B cell (primary cell): ENCODE measurements around the gene RAD21L1. TPM values are rescaled to one million over a fixed set of nuclear protein-coding genes. Genes with fewer than 3 reads are reported as not detected.

Source experiments
- ATAC-seq: fragments of 200-7000 bp; cut with Tn5 transposase; one replicate; pipeline ENCODE4 v1.10.0; 2021; ENCODE audit warnings: low read depth, mild to moderate bottlenecking, moderate number of reproducible peaks, moderate library complexity
- CTCF ChIA-PET: fragments of 350-600 bp; sonication (Branson Sonifier 250); formaldehyde crosslinking; loops from one replicate; lab custom pipeline; 2021; ENCODE audit warnings: antibody characterized with exemption, inconsistent platforms; lab: Charles Lee
- POLR2A ChIA-PET: fragments of 350-600 bp; sonication (Branson Sonifier 250); formaldehyde crosslinking; loops from one replicate; lab custom pipeline; 2021; ENCODE audit warnings: antibody characterized with exemption; lab: Charles Lee
- DNase-seq: peaks from one replicate; pipeline ENCODE4 v3.0.0; 2013
- H2AFZ ChIP-seq: 2 replicates; pipeline ENCODE4 v1.6.1; 2012; ENCODE audit warnings: mild to moderate bottlenecking, low read depth, low read length; ENCODE audit not compliant: insufficient read depth, poor library complexity, severe bottlenecking
- H3K27ac ChIP-seq, 2 donors: 1 replicate in 1 of 2; 2 replicates in 1 of 2; pipeline ENCODE4 v1.5.1; 2012 to 2013; ENCODE audit warnings: low read length in 2 of 2, mild to moderate bottlenecking in 2 of 2, moderate library complexity in 1 of 2
- H3K27me3 ChIP-seq, 4 experiments: fragments of 200-600 bp in 1 of 4; sonication (generic) in 1 of 4; replicated peaks in 1 of 4; 1 replicate in 2 of 4; 2 replicates in 2 of 4; pipeline versions ENCODE4 v1.6.1 to v1.7.0; 2013 to 2016; ENCODE audit warnings: low read length in 3 of 4, mild to moderate bottlenecking in 2 of 4, mixed read lengths in 1 of 4, moderate library complexity in 1 of 4; ENCODE audit not compliant: insufficient read depth in 4 of 4, control insufficient read depth in 3 of 4; ENCODE audit errors: control extremely low read depth in 1 of 4
- H3K36me3 ChIP-seq, 2 experiments: replicated peaks in 1 of 2; 1 replicate in 1 of 2; 2 replicates in 1 of 2; pipeline versions ENCODE4 v1.6.1 to v1.7.1; 2013; ENCODE audit warnings: low read length in 1 of 2; ENCODE audit not compliant: insufficient read depth in 2 of 2, control insufficient read depth in 1 of 2; ENCODE audit errors: control extremely low read depth in 1 of 2, extremely low read depth in 1 of 2
- H3K4me1 ChIP-seq, 2 donors: fragments of 200-600 bp in 1 of 2; sonication (generic) in 1 of 2; 1 replicate in 1 of 2; 2 replicates in 1 of 2; pipeline versions ENCODE4 v1.5.1 to v1.6.1; 2013 to 2017; ENCODE audit warnings: low read length in 2 of 2; ENCODE audit not compliant: control insufficient read depth in 2 of 2, insufficient read depth in 2 of 2
- H3K4me2 ChIP-seq: replicated peaks from 2 replicates; pipeline ENCODE3; 2012; ENCODE audit warnings: mild to moderate bottlenecking, low read depth, low read length; ENCODE audit not compliant: poor library complexity, severe bottlenecking
- H3K4me3 ChIP-seq, 5 experiments: fragments of 200-600 bp in 1 of 5; sonication (generic) in 1 of 5; 1 replicate in 3 of 5; 2 replicates in 2 of 5; pipeline versions ENCODE4 v1.5.1 to v1.7.0; 2011 to 2016; ENCODE audit warnings: low read length in 4 of 5, mild to moderate bottlenecking in 4 of 5, low read depth in 2 of 5, control low read depth in 1 of 5, moderate library complexity in 1 of 5; ENCODE audit not compliant: insufficient read depth in 1 of 5; ENCODE audit errors: control extremely low read depth in 1 of 5, extremely low read depth in 1 of 5
- H3K79me2 ChIP-seq: fragments of 200-600 bp; sonication (generic); one replicate; pipeline ENCODE4 v1.6.0; 2016; ENCODE audit warnings: low read length; ENCODE audit not compliant: control insufficient read depth, insufficient read depth
- H3K9ac ChIP-seq: fragments of 200-600 bp; sonication (generic); 2 replicates; pipeline ENCODE4 v1.6.1; 2017; ENCODE audit warnings: mild to moderate bottlenecking, low read length, moderate library complexity
- H3K9me3 ChIP-seq, 3 donors: one replicate each; pipeline versions ENCODE4 v1.6.1 to v1.7.1; 2013; ENCODE audit warnings: low read length in 2 of 3; ENCODE audit not compliant: control insufficient read depth in 2 of 3, insufficient read depth in 1 of 3; ENCODE audit errors: control extremely low read depth in 1 of 3
- H4K20me1 ChIP-seq: 2 replicates; pipeline ENCODE4 v1.6.0; 2012; ENCODE audit warnings: mild to moderate bottlenecking, low read length; ENCODE audit not compliant: insufficient read depth, control insufficient read depth, poor library complexity, severe bottlenecking
- H3K27ac Mint-ChIP-seq: one replicate; pipeline ENCODE4 v1.8.0; 2021; ENCODE audit warnings: mixed read lengths
- H3K27me3 Mint-ChIP-seq: one replicate; pipeline ENCODE4 v1.8.0; 2021; ENCODE audit warnings: mixed read lengths
- H3K4me1 Mint-ChIP-seq: one replicate; pipeline ENCODE4 v1.8.0; 2021; ENCODE audit warnings: mixed read lengths
- H3K4me3 Mint-ChIP-seq: one replicate; pipeline ENCODE4 v1.8.0; 2021; ENCODE audit warnings: mixed read lengths
- H3K9me3 Mint-ChIP-seq: one replicate; pipeline ENCODE4 v1.8.0; 2022; ENCODE audit warnings: mixed read lengths; ENCODE audit not compliant: insufficient read depth
- EZH2 ChIP-seq: IDR thresholded peaks from 2 replicates; pipeline ENCODE4 v1.6.1; 2012; ENCODE audit warnings: borderline replicate concordance, low read depth, mild to moderate bottlenecking, moderate library complexity, low read length; ENCODE audit not compliant: insufficient read depth, poor library complexity, severe bottlenecking
- WGBS: methylation state at CpG from one replicate; pipeline ENCODE4 v1.1.5; 2013; ENCODE audit warnings: missing lambda C conversion rate; ENCODE audit not compliant: insufficient coverage; 5-methylcytosine and 5-hydroxymethylcytosine counted together
- intact Hi-C: fragments of 100-400 bp; cut with micrococcal nuclease; formaldehyde crosslinking; loops from one replicate; pipeline ENCODE4 v1.10.0; 2022
- polyA plus RNA-seq: library from polyadenylated mRNA; depleted of rRNA; stranded (reverse); fragments of >200 nt; gene quantifications from 2 replicates; pipeline ENCODE4 v1.2.3, GENCODE V29; 2012
- total RNA-seq, 2 donors: library from RNA; stranded (reverse); fragments of 120-200 nt in 1 of 2; gene quantifications; 1 replicate in 1 of 2; 2 replicates in 1 of 2; pipeline versions ENCODE4 v1.2.3 to v1.2.4, GENCODE V29; 2013 to 2022
- TF ChIP-seq, protein P1 (sequence below): fragments of 200-600 bp; IDR thresholded peaks from one replicate; pipeline ENCODE4 v1.8.0; 2022; ENCODE audit warnings: antibody characterized with exemption, mild to moderate bottlenecking

Gene RAD21L1
- total and polyA plus RNA-seq, 2 donors (not counting 1 experiment from before 2014, with no cell fraction given): not detected

DNA sequence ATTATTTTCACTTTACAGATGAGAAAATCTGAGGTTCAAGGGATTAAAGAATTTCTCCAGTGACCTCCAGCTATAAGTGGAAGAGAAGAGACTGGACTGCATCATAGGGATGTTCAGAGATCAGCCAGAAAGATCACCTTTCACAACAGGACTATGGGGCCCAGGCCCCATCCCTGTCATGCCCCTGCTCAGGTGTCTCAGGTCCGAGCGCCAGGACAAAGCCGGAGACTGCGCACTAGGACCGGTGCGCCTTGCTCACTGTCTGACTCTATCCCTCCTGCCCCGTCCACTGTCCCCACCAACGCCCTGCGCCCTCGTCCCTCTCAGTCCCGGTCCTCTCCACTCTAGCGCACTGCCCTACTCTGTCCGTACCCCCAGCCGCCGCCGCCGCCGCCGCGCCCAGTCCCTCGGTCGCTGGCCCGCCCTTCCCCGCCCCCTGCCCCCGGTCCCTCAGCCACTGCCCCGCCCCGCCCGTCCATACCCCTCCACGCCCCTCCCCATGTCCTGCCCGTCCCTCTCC is 521 bp upstream of the RAD21L1 start:
- H3K27ac ChIP-seq: no peak overlapping the region
- no peak for TF ChIP-seq EZH2
- TF ChIP-seq, protein P1, sequence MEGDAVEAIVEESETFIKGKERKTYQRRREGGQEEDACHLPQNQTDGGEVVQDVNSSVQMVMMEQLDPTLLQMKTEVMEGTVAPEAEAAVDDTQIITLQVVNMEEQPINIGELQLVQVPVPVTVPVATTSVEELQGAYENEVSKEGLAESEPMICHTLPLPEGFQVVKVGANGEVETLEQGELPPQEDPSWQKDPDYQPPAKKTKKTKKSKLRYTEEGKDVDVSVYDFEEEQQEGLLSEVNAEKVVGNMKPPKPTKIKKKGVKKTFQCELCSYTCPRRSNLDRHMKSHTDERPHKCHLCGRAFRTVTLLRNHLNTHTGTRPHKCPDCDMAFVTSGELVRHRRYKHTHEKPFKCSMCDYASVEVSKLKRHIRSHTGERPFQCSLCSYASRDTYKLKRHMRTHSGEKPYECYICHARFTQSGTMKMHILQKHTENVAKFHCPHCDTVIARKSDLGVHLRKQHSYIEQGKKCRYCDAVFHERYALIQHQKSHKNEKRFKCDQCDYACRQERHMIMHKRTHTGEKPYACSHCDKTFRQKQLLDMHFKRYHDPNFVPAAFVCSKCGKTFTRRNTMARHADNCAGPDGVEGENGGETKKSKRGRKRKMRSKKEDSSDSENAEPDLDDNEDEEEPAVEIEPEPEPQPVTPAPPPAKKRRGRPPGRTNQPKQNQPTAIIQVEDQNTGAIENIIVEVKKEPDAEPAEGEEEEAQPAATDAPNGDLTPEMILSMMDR: no peak
- peak overlapping the region; percentile 38 for H2AFZ ChIP-seq
- DNase-seq (no peak), ATAC-seq (no peak)
- 33% methylated on average over 12 of the region's 30 CpGs for WGBS
- no peaks in the 10 kb centered on the region for H3K79me2 ChIP-seq
- H3K4me1 Mint-ChIP-seq: peaks cover 16% of the 10 kb centered on the region
- H3K4me3 Mint-ChIP-seq: peak overlapping the region; percentile 79
- peak overlapping the region; percentile 52 for H3K4me2 ChIP-seq
- no peaks in the 10 kb centered on the region for H3K36me3 ChIP-seq
- ChIA-PET CTCF (interaction anchor here (0.8 kb wide), 1 partner anchor 408 kb away, joined by 3 read pairs; no protein-coding TSS in a partner anchor), POLR2A (no interaction called here)
- H3K27ac Mint-ChIP-seq: no peak overlapping the region
- no peaks in the 10 kb centered on the region for H3K9me3 Mint-ChIP-seq
- peaks cover 0 to 24% (median 0%) of the 10 kb centered on the region in 3 donors for H3K9me3 ChIP-seq
- peaks cover 1 to 31% (median 23%) of the 10 kb centered on the region in 4 experiments for H3K27me3 ChIP-seq
- no peak overlapping the region for H3K9ac ChIP-seq
- peak overlapping the region in 2 of 5 experiments; percentile 25 to 34 for H3K4me3 ChIP-seq
- intact Hi-C loops: loop anchor here (10.0 kb wide), 2 partner anchors 111 to 239 kb away; partner anchors contain the start of genes NSFL1C and PSMF1
- H3K27me3 Mint-ChIP-seq: peaks cover 26% of the 10 kb centered on the region
- no peaks in the 10 kb centered on the region for H4K20me1 ChIP-seq
- H3K4me1 ChIP-seq: peaks cover 16 to 17% of the 10 kb centered on the region in 2 donors

GRCh38 chr20:1229541-1229940 is 3.7 kb downstream of the RAD21L1 start:
- no peak overlapping the region for H2AFZ ChIP-seq
- Mint-ChIP-seq H3K4me1 (peaks cover 15% of the 10 kb centered on the region), H3K27me3 (peaks cover 31% of the 10 kb centered on the region), H3K9me3 (no peaks in the 10 kb centered on the region), H3K27ac (no peak overlapping the region), H3K4me3 (no peak overlapping the region)
- peaks cover 16 to 17% of the 10 kb centered on the region in 2 donors for H3K4me1 ChIP-seq
- intact Hi-C loops: loop anchor here (10.0 kb wide), 2 partner anchors 115 to 235 kb away; partner anchors contain the start of genes NSFL1C and PSMF1
- ChIA-PET POLR2A (no interaction called here), CTCF (no interaction called here)
- no peak overlapping the region for H3K4me3 ChIP-seq
- peaks cover 1 to 37% (median 28%) of the 10 kb centered on the region in 4 experiments for H3K27me3 ChIP-seq
- H3K9ac ChIP-seq: no peak overlapping the region
- no peaks in the 10 kb centered on the region for H4K20me1 ChIP-seq
- TF ChIP-seq EZH2: no peak
- TF ChIP-seq, protein P1: no peak
- no peak overlapping the region for H3K4me2 ChIP-seq
- no peaks in the 10 kb centered on the region for H3K79me2 ChIP-seq
- H3K9me3 ChIP-seq: peaks cover 0 to 15% (median 0%) of the 10 kb centered on the region in 3 donors
- no peak overlapping the region for H3K27ac ChIP-seq
- WGBS: no CpG with 5 or more reads among the region's 3 CpGs
- ATAC-seq (no peak), DNase-seq (no peak)
- H3K36me3 ChIP-seq: no peaks in the 10 kb centered on the region
